HG03064 (cell line): ENCODE measurements around the gene AMPD2.
A peak's percentile ranks its signal among the peaks of the same experiment; 100 is the strongest.

Experiments
- ATAC-seq: cut with Tn5 transposase; IDR thresholded peaks from one replicate; pipeline ENCODE4 v1.9.1; 2021; ENCODE audit warnings: low read depth; ENCODE audit not compliant: unreplicated experiment

Gene AMPD2

DNA sequence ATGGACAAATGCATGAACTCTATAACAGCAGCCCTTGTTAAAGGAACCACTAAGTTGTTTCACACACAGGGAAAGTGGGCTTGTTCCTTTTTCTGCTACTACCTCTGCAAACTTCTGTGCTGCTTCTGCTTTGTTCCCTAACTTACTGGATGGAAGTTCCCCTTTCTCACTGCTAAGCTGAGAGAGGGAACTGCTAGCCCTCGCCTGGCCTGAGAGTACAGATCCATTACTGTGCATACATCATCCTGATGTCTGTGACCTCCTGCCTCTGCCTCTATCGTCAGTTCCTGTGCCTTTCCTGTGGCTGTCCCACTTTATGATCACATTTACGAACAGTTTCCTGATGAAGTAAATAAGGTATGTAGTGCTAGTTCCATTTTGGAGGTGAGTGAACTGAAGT, 3.8 kb upstream of the AMPD2 start:
- no peak for ATAC-seq

DNA sequence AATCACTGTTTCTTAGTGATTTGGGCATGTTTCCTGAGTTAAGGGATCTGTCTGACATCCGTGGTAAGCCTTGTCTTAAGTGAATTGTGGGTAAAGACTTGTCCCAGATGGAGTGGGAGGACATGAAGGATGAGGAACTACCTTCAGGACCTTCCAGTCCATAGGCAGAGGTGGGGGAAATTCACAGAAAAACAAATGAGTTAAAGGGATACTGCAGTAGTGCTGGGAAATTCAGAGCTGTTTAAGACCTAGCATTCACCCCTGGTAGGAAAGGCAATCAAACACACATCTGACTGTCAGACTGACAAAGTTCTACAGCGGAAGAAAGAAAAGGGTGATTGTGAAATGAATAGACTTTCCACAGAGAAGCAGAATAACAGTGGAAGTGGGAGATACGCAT, 3.2 kb upstream of the AMPD2 start:
- ATAC-seq: no peak

GRCh38 chr1:109617291-109617801, 2.3 kb upstream of the AMPD2 start:
- ATAC-seq: no peak

DNA sequence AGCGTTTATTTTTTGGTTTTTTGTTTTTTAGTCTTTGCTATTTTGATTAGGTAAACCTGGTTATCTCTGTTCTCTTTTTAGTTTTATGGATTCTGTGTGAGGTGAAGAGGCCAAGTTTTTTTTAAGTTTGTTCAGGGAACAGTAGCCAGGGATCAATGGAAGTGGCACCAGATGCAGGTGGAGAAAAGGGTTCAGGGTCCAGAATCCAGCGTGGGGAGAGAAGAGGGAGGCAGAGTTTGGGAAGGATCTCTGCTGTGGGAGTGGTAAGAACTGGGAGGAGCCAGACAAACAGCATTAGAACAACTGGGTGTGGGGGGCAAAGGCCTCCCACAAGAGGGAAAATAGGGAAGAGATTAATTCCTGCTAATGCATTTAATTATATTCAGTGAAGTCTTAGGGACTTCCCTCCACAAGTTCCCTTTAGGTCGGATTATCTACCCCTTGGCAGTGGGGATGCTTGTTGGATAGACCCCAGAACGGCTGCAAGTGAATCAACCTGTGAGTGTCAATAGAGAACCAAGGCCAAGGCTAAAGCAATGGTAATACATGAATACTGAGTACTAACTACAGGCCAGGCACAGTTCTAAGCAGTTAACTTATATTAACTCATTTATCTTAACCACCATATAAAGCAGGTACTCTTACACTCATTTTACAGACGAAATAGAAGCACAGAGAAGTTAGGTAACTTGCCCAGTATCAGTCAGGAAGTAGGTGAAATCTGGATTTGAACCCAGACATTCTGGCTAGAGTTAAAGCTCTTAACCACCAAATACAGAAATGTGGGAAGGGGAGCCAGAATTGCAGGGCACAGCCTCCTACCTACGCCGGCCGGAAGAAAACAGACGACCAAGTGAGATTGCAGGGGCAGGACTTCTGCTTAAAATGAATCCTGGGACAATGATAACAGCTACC, 719 bp upstream of the AMPD2 start:
- no peak for ATAC-seq

GRCh38 chr1:109620401-109620791, 759 bp downstream of the AMPD2 start:
- ATAC-seq: peak; percentile 1

- peak; percentile 58 for ATAC-seq
Observed at GRCh38 chr1:109620841-109621286, 1.2 kb downstream of the AMPD2 start.

GRCh38 chr1:109621379-109622136, 1.9 kb downstream of the AMPD2 start:
- no peak for ATAC-seq

- no peak for ATAC-seq
Observed at GRCh38 chr1:109622137-109622892, 2.7 kb downstream of the AMPD2 start.

DNA sequence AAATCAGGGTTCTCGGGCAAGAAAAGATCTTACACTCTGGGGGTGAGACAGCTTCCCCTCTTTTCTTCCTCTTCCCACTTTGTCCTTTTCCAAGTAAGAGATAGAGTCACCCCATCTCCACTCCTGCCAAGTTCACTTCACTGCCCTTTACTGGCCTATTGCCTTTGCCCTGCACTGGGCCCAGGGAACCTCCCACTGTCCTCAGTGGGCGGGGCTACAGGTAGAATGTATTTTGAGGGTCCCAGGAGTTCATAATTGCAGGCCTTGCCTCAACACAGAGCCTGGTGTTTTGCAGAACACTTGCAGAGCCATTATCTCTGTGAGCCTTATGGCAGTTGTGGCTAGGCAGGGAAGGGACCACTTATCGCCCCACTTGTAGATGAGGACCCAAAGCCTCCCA, 3.3 kb downstream of the AMPD2 start:
- no peak for ATAC-seq

DNA sequence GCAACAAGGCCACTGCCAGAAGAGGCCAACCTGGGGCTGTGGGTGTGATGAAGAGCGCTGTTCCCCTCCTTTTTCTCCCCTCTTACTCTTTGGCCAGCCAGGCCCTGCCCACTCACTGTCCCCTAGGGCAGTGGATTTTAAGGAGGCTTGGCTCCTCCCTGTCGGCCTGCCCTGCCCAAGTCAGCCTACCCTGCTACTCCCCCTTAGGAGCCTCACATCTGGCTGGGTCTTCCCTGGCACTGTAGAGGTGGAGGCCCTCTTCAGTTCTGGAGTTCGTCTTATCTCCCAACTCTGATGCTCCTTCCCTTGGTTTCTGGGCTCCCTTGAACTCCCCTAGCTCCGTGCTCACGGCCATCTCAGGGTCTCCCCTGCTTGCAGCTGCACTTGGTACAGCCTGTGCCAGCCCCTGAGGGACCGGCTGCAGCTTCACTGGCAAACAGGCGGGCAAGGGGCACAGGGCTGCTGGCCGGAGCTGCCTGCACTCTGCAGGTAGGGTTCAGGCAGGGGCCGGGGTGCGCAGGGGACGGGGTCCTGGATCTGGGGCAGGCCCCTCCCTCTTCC, 4.0 kb downstream of the AMPD2 start:
- no peak for ATAC-seq

DNA sequence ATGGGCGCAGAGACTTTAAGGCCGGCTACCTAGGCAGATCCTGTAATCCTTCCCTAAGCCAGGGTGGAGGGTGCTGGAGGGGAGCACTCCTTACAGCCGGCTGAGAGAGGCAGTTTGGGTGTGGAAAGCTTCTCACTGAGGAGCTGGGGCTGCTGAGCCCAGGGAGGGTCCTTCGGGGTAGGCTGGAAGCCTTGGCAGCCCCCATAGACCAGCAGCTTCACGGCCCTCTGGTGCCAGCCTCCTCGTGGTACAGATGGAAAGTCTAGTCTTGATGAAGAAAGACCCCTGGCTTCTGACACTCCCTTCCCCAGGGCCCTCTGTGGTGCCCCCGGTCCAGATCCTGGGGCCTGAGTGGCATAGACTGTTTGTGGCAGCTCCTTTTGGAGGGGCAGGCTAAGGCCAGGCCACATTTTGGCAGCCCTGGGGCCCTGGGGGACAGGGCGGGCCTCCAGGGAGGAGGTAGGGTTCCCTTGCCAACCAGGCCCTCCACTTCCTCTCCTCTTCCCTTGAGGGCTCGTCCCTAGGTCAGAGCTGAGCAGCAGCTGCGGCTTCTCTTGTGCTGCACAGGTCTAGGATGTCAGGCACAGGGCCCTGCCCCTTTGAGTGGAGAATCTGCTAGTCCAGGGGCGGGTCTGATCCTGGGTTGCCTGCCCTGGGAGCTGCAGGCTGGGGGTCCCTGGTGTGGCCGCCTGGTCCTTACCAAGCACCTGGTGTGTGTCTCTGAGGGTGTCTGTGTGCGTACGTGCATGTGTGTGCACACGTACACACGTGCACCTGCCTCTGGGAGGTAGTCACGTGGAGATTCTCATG, 4.8 kb downstream of the AMPD2 start:
- no peak for ATAC-seq

- no peak for ATAC-seq
Observed at GRCh38 chr1:109625176-109625575, 5.5 kb downstream of the AMPD2 start.

GRCh38 chr1:109625601-109626560, 6.2 kb downstream of the AMPD2 start:
- no peak for ATAC-seq

DNA sequence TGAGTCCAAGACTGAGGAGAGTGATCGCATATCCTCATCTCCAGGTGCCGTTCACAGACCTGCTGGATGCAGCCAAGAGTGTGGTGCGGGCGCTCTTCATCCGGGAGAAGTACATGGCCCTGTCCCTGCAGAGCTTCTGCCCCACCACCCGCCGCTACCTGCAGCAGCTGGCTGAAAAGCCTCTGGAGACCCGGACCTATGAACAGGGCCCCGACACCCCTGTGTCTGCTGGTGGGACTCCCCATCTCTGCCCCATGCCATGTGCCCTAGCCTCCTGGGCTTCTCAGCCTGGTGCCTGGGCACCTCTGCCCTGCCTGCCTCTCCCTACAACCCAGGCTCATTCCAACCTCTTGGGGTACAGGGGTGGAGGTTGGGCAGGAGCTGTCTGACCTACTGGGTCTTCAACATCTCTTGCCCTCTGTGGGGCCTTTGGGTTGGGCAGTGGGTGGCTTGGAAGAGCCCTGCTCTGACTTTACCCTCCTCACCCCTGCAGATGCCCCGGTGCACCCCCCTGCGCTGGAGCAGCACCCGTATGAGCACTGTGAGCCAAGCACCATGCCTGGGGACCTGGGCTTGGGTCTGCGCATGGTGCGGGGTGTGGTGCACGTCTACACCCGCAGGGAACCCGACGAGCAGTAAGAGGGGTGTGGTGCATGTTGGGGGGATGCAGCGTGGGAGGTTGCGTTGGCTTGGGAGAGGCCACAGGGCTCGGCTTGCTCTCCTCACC, 7.2 kb downstream of the AMPD2 start:
- ATAC-seq: no peak

DNA sequence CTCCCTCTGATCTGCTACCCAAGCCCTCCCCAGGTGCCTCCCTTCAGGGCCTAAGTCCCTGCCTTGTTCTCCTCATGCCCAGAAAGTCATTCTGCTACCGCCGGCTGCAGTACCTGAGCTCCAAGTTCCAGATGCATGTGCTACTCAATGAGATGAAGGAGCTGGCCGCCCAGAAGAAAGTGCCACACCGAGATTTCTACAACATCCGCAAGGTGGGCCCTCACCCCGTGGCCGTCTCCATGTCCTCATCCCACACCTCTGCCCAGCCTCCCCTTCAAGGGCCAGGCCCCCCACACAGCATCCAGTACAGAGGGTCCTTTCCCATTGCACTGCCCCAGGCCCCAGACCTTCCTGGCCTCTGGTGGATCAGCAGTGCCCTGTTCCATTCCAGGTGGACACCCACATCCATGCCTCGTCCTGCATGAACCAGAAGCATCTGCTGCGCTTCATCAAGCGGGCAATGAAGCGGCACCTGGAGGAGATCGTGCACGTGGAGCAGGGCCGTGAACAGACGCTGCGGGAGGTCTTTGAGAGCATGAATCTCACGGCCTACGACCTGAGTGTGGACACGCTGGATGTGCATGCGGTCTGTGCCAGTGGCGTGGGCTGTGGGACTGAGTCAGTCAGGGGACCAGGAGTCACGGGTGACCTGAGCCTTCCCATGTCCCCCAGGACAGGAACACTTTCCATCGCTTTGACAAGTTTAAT, 8.2 kb downstream of the AMPD2 start:
- no peak for ATAC-seq

DNA sequence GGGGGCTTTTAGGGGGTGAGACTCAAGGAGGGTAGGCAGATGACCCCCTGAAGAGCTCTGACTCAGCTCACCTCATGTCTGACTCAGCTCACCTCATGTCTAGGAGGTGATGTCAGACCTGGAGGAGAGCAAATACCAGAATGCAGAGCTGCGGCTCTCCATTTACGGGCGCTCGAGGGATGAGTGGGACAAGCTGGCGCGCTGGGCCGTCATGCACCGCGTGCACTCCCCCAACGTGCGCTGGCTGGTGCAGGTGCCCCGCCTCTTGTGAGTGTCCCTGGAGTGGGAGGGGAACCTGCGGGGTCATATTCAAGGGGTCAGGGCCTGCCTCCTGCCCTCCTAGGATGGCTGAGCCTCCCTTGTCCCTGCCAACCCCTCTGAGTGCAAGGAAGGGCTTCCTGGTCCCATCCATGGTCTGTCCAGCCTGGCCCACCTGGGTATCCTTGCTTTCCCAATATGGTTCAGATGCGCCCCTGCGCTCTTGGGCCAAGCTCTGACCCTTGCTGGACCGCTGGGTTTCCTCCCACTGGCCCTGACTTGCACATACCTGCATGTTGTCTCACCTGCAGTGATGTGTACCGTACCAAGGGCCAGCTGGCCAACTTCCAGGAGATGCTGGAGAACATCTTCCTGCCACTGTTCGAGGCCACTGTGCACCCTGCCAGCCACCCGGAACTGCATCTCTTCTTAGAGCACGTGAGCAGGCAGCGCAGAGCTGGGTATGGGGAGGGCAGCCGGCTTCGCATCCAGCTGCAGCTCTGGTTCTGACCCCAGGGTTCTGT, 9.1 kb downstream of the AMPD2 start:
- no peak for ATAC-seq
